Ishikawa (cell line): Measurements from ENCODE around the gene HTT.

Source experiments
- CEBPB ChIP-seq: IDR thresholded peaks from 2 replicates; pipeline ENCODE4 v1.6.1; 2012
- CREB1 ChIP-seq: IDR thresholded peaks from 2 replicates; pipeline ENCODE4 v1.6.1; 2012; ENCODE audit warnings: low read depth
- EGR1 ChIP-seq: IDR thresholded peaks from 2 replicates; pipeline ENCODE4 v1.6.1; 2012
- EP300 ChIP-seq: IDR thresholded peaks from 2 replicates; pipeline ENCODE4 v1.6.1; 2012; ENCODE audit warnings: borderline replicate concordance
- FOXM1 ChIP-seq: IDR thresholded peaks from 2 replicates; pipeline ENCODE4 v1.6.1; 2012; ENCODE audit warnings: low read depth, borderline replicate concordance
- NFIC ChIP-seq: IDR thresholded peaks from 2 replicates; pipeline ENCODE4 v1.6.1; 2012
- RAD21 ChIP-seq: IDR thresholded peaks from 2 replicates; pipeline ENCODE4 v1.6.1; 2012; ENCODE audit warnings: low read depth
- TAF1 ChIP-seq: IDR thresholded peaks from 2 replicates; pipeline ENCODE4 v1.6.1; 2012; ENCODE audit warnings: low read depth, mild to moderate bottlenecking
- TCF12 ChIP-seq: IDR thresholded peaks from 2 replicates; pipeline ENCODE4 v1.6.1; 2012; ENCODE audit warnings: low read depth
- TEAD4 ChIP-seq: IDR thresholded peaks from 2 replicates; pipeline ENCODE4 v1.6.1; 2012
- YY1 ChIP-seq: IDR thresholded peaks from 2 replicates; pipeline ENCODE4 v1.6.1; 2012; ENCODE audit warnings: low read depth
- ZBTB7A ChIP-seq: IDR thresholded peaks from 2 replicates; pipeline ENCODE4 v1.6.1; 2012; ENCODE audit warnings: low read depth
- TF ChIP-seq, protein P1 (sequence below): IDR thresholded peaks from 2 replicates; pipeline ENCODE4 v1.6.1; 2012
- TF ChIP-seq, protein P2 (sequence below): IDR thresholded peaks from 2 replicates; pipeline ENCODE4 v1.6.1; 2012; ENCODE audit warnings: low read depth, mild to moderate bottlenecking
- TF ChIP-seq, protein P3 (sequence below): IDR thresholded peaks from 2 replicates; pipeline ENCODE4 v1.6.1; 2012

HTT gene

DNA sequence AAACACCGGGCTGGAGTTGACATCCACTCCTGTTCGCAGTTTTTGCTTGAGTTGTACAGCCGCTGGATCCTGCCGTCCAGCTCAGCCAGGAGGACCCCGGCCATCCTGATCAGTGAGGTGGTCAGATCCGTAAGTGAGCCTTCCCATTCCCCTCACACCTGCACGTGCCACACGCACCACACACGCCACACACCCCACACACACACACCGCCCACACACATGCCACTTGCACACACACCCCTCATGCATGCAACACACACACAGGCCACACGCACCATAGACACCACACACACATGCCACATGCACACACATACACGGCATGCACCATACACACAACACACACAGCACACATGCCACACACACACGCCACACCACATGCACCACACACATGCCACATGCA is 154.4 kb downstream of the HTT start:
- TF ChIP-seq TAF1 (no peak), RAD21 (no peak), CREB1 (no peak), NFIC (no peak), CEBPB (no peak), TEAD4 (no peak), EGR1 (no peak), FOXM1 (no peak), TCF12 (no peak), ZBTB7A (no peak), EP300 (no peak)
- TF ChIP-seq, protein P1, sequence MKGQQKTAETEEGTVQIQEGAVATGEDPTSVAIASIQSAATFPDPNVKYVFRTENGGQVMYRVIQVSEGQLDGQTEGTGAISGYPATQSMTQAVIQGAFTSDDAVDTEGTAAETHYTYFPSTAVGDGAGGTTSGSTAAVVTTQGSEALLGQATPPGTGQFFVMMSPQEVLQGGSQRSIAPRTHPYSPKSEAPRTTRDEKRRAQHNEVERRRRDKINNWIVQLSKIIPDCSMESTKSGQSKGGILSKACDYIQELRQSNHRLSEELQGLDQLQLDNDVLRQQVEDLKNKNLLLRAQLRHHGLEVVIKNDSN: no peak
- TF ChIP-seq, protein P2, sequence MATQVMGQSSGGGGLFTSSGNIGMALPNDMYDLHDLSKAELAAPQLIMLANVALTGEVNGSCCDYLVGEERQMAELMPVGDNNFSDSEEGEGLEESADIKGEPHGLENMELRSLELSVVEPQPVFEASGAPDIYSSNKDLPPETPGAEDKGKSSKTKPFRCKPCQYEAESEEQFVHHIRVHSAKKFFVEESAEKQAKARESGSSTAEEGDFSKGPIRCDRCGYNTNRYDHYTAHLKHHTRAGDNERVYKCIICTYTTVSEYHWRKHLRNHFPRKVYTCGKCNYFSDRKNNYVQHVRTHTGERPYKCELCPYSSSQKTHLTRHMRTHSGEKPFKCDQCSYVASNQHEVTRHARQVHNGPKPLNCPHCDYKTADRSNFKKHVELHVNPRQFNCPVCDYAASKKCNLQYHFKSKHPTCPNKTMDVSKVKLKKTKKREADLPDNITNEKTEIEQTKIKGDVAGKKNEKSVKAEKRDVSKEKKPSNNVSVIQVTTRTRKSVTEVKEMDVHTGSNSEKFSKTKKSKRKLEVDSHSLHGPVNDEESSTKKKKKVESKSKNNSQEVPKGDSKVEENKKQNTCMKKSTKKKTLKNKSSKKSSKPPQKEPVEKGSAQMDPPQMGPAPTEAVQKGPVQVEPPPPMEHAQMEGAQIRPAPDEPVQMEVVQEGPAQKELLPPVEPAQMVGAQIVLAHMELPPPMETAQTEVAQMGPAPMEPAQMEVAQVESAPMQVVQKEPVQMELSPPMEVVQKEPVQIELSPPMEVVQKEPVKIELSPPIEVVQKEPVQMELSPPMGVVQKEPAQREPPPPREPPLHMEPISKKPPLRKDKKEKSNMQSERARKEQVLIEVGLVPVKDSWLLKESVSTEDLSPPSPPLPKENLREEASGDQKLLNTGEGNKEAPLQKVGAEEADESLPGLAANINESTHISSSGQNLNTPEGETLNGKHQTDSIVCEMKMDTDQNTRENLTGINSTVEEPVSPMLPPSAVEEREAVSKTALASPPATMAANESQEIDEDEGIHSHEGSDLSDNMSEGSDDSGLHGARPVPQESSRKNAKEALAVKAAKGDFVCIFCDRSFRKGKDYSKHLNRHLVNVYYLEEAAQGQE: no peak

DNA sequence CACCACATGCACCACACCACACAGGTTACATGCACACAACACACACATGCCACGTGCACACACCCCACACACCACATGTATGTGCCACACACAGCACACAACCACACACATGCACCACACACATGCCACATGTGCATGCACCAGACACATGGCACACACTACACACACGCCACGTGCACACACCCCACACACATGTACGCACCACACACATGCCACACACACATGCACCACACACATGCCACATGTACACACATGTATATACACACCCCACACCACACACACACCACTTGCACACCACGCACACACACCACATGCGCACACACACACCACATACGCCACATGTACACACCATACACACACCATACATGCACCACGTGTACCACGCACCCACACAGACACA is 154.8 kb downstream of the HTT start:
- no peak for TF ChIP-seq TCF12
- TF ChIP-seq RAD21: no peak
- no peak for TF ChIP-seq EGR1
- no peak for TF ChIP-seq YY1
- TF ChIP-seq FOXM1: no peak

DNA sequence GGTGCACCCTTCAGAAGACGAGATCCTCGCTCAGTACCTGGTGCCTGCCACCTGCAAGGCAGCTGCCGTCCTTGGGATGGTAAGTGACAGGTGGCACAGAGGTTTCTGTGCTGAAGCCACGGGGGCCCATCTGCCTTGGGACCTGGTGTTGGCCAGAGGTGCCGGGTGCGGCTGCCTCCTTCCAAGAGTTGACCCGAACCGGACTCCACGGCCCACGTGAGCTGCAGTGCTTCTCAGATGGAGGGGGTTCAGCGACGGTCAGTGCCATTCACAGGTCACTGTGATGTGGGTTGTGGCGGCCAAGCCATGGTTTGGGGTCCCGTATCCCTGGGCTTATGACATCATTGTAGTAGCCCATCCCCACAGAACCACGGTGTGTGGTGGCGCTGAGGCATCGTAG is 155.5 kb downstream of the HTT start:
- TF ChIP-seq TCF12 (no peak), CEBPB (no peak), TAF1 (no peak), FOXM1 (no peak), EGR1 (no peak), TEAD4 (no peak), YY1 (no peak), ZBTB7A (no peak)
- TF ChIP-seq, protein P1: no peak

DNA sequence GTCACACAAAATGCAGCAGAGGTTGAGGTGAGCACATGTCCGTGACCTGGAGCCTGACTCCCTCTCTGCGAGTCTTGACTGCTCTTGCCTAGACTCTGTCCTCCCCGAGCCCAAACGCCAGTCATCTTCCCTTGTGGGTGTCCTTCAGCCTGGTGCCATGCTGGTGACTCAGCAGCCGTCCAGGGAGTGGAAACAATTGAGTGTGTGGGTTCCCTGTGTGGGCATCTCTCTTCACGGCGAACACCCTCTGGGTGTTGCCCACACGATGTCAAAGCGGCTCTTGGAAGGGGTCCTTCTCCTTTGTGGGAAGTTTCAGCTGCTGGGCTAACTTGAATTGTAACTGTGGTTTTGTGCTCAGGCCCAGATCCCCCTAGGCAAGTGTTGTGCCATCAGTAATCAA is 157.0 kb downstream of the HTT start:
- no peak for TF ChIP-seq NFIC

DNA sequence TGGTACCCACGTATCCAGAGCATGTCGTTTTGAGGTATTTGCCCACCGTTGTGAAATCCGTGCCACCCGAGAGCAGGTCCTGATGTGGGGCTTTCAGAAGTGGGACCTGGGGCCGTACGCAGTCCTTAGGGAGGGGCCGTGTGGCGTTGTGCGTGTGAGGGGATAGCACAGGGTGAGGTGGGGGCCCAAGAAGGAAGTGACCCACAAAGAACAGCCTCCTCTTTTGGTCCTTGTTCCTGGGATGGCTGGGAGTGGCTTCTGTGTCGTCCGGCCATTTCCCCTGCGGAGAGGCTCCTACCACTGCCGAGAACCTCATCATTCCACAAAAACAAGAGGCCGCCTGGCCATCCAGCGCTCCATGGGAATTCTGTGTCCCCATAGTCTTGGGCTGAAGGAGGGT is 157.5 kb downstream of the HTT start:
- TF ChIP-seq EGR1 (no peak), TEAD4 (no peak), CREB1 (no peak), TAF1 (no peak), FOXM1 (no peak), EP300 (no peak), YY1 (no peak), TCF12 (no peak), CEBPB (no peak), NFIC (no peak), RAD21 (no peak), ZBTB7A (no peak)
- TF ChIP-seq, protein P3, sequence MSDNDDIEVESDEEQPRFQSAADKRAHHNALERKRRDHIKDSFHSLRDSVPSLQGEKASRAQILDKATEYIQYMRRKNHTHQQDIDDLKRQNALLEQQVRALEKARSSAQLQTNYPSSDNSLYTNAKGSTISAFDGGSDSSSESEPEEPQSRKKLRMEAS: no peak
- TF ChIP-seq, protein P1: no peak
- TF ChIP-seq, protein P2: no peak

DNA sequence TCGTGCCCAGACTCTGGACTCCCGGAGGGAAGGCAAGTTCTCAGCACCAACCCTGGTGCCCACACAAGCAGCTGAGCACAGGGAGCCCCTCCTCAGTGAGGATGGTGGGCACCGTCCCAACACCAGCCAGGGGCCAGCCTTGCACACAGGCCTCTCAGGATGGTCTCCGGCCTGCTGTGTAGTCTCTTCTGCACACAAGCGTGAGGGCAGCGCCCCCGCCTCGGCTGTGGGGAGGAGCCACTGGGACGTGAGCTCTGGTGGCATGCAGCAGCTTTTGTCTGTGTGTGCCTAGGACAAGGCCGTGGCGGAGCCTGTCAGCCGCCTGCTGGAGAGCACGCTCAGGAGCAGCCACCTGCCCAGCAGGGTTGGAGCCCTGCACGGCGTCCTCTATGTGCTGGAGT is 158.4 kb downstream of the HTT start:
- no peak for TF ChIP-seq TAF1
- no peak for TF ChIP-seq YY1

DNA sequence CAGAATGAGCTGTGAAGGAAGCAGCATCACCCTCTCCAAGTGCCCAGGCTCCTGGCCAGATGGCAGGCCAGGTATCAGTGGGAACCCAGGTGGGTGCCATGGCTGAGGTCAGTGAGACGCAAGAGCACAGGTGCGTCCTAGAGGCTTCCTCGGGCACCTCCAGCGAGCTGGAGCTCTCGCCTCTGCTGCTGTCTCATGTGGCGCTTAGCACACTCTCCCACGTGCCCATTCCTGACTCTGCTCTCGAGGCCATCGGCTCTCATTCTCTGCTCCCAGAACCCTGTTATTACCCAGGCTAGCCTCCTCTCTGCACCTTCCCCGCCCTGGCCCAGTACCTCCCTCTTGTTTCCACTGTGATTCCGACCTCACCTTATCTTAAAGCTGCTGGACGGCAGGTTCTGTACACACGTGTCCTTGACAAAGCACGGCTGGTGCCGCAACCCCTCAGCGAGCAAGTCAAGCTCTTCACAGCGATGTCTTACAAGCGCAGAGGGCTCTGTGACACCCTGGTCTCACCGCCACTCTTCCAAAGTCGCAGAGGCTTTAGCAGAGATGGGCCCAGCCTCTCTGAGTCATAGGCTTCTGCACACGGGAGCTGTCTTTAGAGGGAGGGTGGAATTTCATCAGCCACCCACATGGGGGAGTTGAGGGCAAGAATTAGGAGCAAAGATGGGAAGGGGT is 159.1 kb downstream of the HTT start:
- TF ChIP-seq TEAD4 (no peak), EGR1 (no peak), TCF12 (no peak)
- TF ChIP-seq, protein P1: no peak
- TF ChIP-seq, protein P2: no peak
